Panc1 (cell line): Measurements from ENCODE around the gene ANGPTL4.

Experiments
- CTCF ChIP-seq: fragments of 450-650 bp; IDR thresholded peaks from 2 replicates; pipeline ENCODE4 v1.5.1; 2017; ENCODE audit warnings: mild to moderate bottlenecking
- POLR2AphosphoS5 ChIP-seq: IDR thresholded peaks from 2 replicates; pipeline ENCODE4 v1.6.1; 2012; ENCODE audit warnings: mild to moderate bottlenecking, low read depth, low read length, moderate library complexity

GRCh38 chr19:8373867-8374813 lies 10.2 kb downstream of the ANGPTL4 start:
- no peak for TF ChIP-seq CTCF
- TF ChIP-seq POLR2AphosphoS5 = no peak
